ENCODE results near the gene PVR.

Gene PVR

DNA sequence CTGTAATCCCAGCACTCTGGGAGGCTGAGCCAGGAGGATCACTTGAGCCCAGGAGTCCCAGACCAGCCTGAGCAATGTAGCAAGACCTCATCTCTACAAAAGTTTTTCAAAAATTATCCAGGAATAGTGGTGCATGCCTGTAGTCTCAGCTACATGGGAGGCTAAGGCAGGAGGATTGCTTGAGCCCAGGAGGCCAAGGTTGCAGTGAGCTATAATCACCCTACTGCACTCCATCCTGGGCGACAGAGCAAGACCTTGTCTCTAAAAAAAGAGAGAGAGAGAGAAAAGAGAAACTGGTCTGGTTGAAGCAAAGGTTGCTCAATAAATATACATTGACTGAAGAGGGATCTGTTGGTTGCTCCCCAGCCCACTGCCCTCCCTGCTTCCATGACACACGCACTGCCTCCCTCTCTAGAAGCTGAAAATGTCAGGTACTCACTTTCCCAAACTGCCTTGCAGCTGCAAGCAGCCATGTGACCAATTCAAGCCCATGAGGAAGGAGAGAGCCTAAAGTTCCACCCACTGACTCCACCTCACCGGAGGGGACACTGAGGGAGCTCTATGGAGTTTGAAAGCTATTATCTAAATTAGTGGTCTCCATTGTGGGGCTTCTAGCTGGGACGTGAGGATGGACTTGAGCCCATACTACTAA, 69.3 kb downstream of the PVR start:
- no peak overlapping the region for H3K27ac ChIP-seq
- ChIA-PET CTCF (interaction anchor here (0.6 to 1.1 kb wide), 2 partner anchors 11 to 190 kb away, joined by 3 to 4 read pairs; no protein-coding TSS in a partner anchor), POLR2A (ENCODE audit: low non-redundant PET) (no interaction called here)
- no peak for TF ChIP-seq CTCF (conservative IDR thresholded peaks at IDR 0.05; ENCODE audit: low read depth)
- DNase-seq (ENCODE audit: low spot score), result no peak
